DOHH2 (cell line): ENCODE data around the gene NLGN2.

ENCODE experiments used
- H3F3A ChIP-seq: fragments of 200-600 bp; sonication (generic), shearing (Covaris generic); 2 replicates; pipeline ENCODE4 v1.6.0; 2016; ENCODE audit warnings: antibody characterized with exemption, mild to moderate bottlenecking; ENCODE audit not compliant: control insufficient read depth, insufficient read depth
- H3K27ac ChIP-seq: fragments of 200-600 bp; sonication (generic); 2 replicates; pipeline ENCODE4 v1.5.1; 2014; ENCODE audit warnings: low read depth, mild to moderate bottlenecking, low read length, moderate library complexity
- H3K27me3 ChIP-seq: fragments of 200-600 bp; sonication (generic); 2 replicates; pipeline ENCODE4 v1.6.1; 2014; ENCODE audit warnings: mild to moderate bottlenecking, low read length, mixed read lengths; ENCODE audit not compliant: control insufficient read depth
- H3K36me3 ChIP-seq: fragments of 200-600 bp; sonication (generic); 2 replicates; pipeline ENCODE4 v1.6.1; 2014; ENCODE audit warnings: mild to moderate bottlenecking, low read length, moderate library complexity, mixed read lengths; ENCODE audit not compliant: control insufficient read depth
- H3K4me1 ChIP-seq: fragments of 200-600 bp; sonication (generic); 2 replicates; pipeline ENCODE4 v1.6.1; 2014; ENCODE audit warnings: mild to moderate bottlenecking, low read length, mixed read lengths; ENCODE audit not compliant: control insufficient read depth
- H3K4me2 ChIP-seq: fragments of 200-600 bp; sonication (generic); 2 replicates; pipeline ENCODE4 v1.6.0; 2014; ENCODE audit warnings: mild to moderate bottlenecking, low read length, moderate library complexity
- H3K4me3 ChIP-seq: fragments of 200-600 bp; sonication (generic); 2 replicates; pipeline ENCODE4 v1.5.1; 2014; ENCODE audit warnings: mild to moderate bottlenecking, low read length, mixed read lengths
- H3K79me2 ChIP-seq: fragments of 200-600 bp; sonication (generic); 2 replicates; pipeline ENCODE4 v1.6.1; 2014; ENCODE audit warnings: mild to moderate bottlenecking, low read length, mixed read lengths; ENCODE audit not compliant: control insufficient read depth
- H3K9me2 ChIP-seq: fragments of 200-600 bp; sonication (generic); replicated peaks from 2 replicates; pipeline ENCODE4 v1.6.1; 2014; ENCODE audit warnings: mild to moderate bottlenecking, low read length, mixed read lengths; ENCODE audit not compliant: control insufficient read depth
- H3K9me3 ChIP-seq: fragments of 200-600 bp; sonication (generic); 2 replicates; pipeline ENCODE4 v1.6.1; 2014; ENCODE audit warnings: antibody characterized with exemption, low read length, mixed read lengths; ENCODE audit not compliant: control insufficient read depth, insufficient read depth
- H4K20me1 ChIP-seq: fragments of 200-600 bp; sonication (generic); 2 replicates; pipeline ENCODE4 v1.6.0; 2014; ENCODE audit warnings: low read depth, mild to moderate bottlenecking, antibody characterized with exemption, low read length, moderate library complexity; ENCODE audit not compliant: control insufficient read depth, insufficient read depth
- EZH2phosphoT487 ChIP-seq: fragments of 200-600 bp; sonication (generic); IDR thresholded peaks from 2 replicates; pipeline ENCODE4 v1.6.1; 2017; ENCODE audit warnings: borderline replicate concordance, mild to moderate bottlenecking, antibody characterized with exemption, low read length, moderate library complexity, mixed read lengths
- TF ChIP-seq, protein P1 (sequence below): fragments of 200-600 bp; sonication (generic); IDR thresholded peaks from one replicate; pipeline ENCODE4 v1.5.1; 2014; ENCODE audit warnings: antibody characterized with exemption, mild to moderate bottlenecking, low read depth, low read length; ENCODE audit not compliant: poor library complexity, severe bottlenecking

The NLGN2 gene

DNA sequence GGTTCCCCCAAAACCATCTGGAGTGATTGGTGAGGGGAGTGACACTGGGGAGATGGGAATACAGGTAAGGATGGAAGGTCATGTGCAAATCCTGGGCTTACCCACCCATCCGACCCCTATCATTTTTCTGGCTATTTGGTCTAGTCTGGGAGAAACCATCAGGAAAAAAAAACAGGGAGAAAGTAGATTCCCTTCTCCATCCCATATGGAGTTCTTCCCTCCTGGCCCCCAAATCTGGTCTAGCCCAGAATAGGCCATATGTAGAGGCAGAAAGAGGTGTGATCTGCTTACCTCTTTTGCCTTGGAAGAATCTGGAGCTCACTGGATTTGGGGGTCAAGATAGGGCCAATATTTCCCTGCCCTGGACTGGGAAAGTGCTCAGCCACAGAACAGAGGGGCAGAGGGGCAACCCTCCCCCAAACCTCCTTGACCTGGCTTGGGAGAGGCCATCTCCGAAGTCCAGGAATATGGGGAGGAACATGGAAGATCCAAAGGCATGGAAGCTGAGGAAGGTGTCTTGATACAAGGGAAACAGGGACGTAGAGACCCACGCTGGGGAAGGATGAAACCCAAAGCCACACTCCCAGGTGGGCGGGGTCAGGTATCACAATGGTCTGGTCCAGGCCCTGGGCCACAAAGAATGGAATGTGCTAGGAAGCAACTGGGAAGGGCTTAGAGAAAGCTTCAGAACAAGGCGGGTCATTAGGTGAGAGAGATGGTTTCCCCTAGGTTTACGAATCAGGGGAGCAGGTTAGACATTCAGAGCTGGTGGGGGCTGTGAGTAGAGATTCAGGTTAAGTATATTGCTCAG, 53.4 kb downstream of the NLGN2 start:
- Histone ChIP-seq H3K79me2 (peaks cover 5% of the 10 kb centered on the region; the same call in 1 of the 2 replicates), H3K4me2 (no peak overlapping the region), H3K36me3 (no peaks in the 10 kb centered on the region), H3F3A (0 out of 2 replicates have a peak, but pooled peaks cover 5% of the 10 kb centered on the region), H3K9me2 (no peaks in the 10 kb centered on the region), H3K27ac (no peak overlapping the region), H3K4me3 (no peak overlapping the region), H3K4me1 (peaks cover 8% of the 10 kb centered on the region), H4K20me1 (no peaks in the 10 kb centered on the region), H3K27me3 (no peaks in the 10 kb centered on the region), H3K9me3 (no peaks in the 10 kb centered on the region)
- TF ChIP-seq EZH2phosphoT487, result no peak
- TF ChIP-seq, protein P1, sequence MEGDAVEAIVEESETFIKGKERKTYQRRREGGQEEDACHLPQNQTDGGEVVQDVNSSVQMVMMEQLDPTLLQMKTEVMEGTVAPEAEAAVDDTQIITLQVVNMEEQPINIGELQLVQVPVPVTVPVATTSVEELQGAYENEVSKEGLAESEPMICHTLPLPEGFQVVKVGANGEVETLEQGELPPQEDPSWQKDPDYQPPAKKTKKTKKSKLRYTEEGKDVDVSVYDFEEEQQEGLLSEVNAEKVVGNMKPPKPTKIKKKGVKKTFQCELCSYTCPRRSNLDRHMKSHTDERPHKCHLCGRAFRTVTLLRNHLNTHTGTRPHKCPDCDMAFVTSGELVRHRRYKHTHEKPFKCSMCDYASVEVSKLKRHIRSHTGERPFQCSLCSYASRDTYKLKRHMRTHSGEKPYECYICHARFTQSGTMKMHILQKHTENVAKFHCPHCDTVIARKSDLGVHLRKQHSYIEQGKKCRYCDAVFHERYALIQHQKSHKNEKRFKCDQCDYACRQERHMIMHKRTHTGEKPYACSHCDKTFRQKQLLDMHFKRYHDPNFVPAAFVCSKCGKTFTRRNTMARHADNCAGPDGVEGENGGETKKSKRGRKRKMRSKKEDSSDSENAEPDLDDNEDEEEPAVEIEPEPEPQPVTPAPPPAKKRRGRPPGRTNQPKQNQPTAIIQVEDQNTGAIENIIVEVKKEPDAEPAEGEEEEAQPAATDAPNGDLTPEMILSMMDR, result no peak

DNA sequence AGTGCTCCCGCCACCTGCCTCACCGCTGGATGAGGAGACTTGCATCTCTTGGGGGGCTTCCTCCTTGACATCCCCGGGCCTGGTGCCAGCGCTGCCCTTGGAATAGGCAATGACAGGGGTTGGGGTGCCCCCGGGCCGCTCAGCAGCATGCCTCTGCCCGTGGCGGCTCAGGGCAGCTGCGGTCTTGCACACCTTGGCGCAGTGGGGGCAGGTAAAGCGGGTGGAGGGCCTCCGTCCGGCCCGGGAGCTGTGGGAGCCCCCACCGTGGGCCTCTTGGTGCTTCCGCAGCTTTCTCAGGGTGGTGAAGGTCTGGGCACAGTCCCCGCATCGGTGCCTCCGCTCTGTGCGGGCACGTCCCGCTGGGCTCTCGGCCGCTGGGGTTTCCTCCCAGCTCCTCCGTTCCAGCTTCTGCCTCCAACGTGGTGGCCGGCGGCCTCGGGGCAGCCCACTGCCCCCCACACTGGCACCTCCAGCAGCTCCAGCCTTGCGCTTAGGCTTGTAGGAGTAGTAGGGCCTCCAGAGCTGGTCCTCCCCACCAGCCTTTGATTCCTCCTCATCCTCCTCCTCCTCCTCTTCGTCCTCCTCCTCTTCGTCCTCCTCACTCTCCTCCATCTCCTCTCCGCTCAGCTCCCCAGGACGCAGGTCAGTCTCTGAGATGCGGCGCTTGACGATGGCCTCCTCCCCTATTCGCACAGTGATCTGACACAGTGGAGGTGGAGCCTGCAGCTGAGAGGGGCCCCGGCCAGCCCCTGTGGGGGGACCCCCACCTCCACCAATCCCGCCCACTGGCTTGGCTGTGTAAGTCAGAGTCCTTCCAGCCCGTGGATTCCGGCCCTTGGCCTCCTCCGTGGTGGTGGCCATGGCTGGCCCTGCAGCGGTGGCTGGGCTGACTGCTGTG, 55.1 kb downstream of the NLGN2 start:
- Histone ChIP-seq H3K9me2 (no peaks in the 10 kb centered on the region), H3K9me3 (no peaks in the 10 kb centered on the region), H3K79me2 (peaks cover 7% of the 10 kb centered on the region), H3K4me2 (no peak overlapping the region), H3K27ac (no peak overlapping the region), H3K4me1 (peaks cover 18% of the 10 kb centered on the region), H3K27me3 (no peaks in the 10 kb centered on the region), H3K4me3 (no peak overlapping the region), H3F3A (0 out of 2 replicates have a peak, but pooled peaks cover 2% of the 10 kb centered on the region), H4K20me1 (no peaks in the 10 kb centered on the region), H3K36me3 (no peaks in the 10 kb centered on the region; the same call in 1 of the 2 replicates)
- TF ChIP-seq, protein P1, result no peak
- TF ChIP-seq EZH2phosphoT487, result no peak

DNA sequence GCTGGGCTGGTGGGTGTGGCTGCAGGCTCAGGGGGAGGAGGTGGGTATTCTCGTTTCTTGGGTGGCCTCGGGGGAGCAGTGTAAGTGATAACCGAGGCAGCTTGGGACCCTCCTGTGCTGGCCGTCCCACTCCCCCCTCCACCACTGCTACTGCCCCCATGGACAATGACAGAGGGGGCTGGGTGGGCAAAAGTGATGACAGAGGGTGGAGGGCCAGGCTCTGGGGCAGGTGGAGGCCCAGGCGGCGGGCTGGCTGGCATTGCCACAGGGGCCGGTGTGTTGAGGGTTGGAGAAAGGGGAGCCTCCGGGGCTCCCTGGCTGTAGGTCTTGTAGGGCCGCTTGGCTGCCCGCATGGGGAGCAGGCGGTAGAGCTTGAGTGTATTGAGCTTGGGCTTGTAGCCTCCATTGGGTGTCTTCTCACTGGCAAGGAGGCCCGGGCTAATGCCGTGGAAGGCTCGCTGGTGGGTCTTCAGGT, 55.8 kb downstream of the NLGN2 start:
- Histone ChIP-seq H3K27ac (no peak overlapping the region), H3F3A (0 out of 2 replicates have a peak, but pooled peaks cover 2% of the 10 kb centered on the region)
- TF ChIP-seq EZH2phosphoT487, result no peak
- TF ChIP-seq, protein P1, result no peak

More for the DNA sequence above, 55.8 kb downstream of the NLGN2 start:
- H3K9me3 ChIP-seq, result no peaks in the 10 kb centered on the region
- no peak overlapping the region for H3K4me2 ChIP-seq
- H3K9me2 ChIP-seq, result no peaks in the 10 kb centered on the region
- peaks cover 21% of the 10 kb centered on the region for H3K4me1 ChIP-seq
- H4K20me1 ChIP-seq, result no peaks in the 10 kb centered on the region
- H3K36me3 ChIP-seq, result no peaks in the 10 kb centered on the region; the same call in 1 of the 2 replicates
- no peak overlapping the region for H3K4me3 ChIP-seq
- no peaks in the 10 kb centered on the region for H3K27me3 ChIP-seq
- H3K79me2 ChIP-seq, result peaks cover 8% of the 10 kb centered on the region
